GM21825 (cell line): Measurements from ENCODE around the gene C6orf118.

ENCODE experiments used
- ATAC-seq: cut with Tn5 transposase; IDR thresholded peaks from one replicate; pipeline ENCODE4 v1.9.1; 2021; ENCODE audit warnings: mild to moderate bottlenecking, moderate library complexity; ENCODE audit not compliant: unreplicated experiment

C6orf118 gene

GRCh38 chr6:165245287-165245686, 64.1 kb downstream of the C6orf118 start:
- no peak for ATAC-seq

- no peak for ATAC-seq
These were observed 64.7 kb downstream of the C6orf118 start for GRCh38 chr6:165244524-165245247.

- ATAC-seq: no peak
These were observed 65.6 kb downstream of the C6orf118 start for GRCh38 chr6:165243801-165244200.

- no peak for ATAC-seq
These were observed 73.1 kb downstream of the C6orf118 start for GRCh38 chr6:165236326-165236725.

- no peak for ATAC-seq
These were observed 76.5 kb downstream of the C6orf118 start for GRCh38 chr6:165232731-165233488.

GRCh38 chr6:165231581-165232561, 77.5 kb downstream of the C6orf118 start:
- ATAC-seq: no peak

GRCh38 chr6:165231177-165231576, 78.2 kb downstream of the C6orf118 start:
- ATAC-seq: no peak
